Ascending aorta (tissue), 2 donors: ENCODE data around the gene ZSWIM1. TPM values are rescaled to one million over a fixed set of nuclear protein-coding genes. Genes with fewer than 3 reads are reported as not detected.
A peak's percentile ranks its signal among the peaks of the same experiment; 100 is the strongest.

Source experiments
- DNase-seq, 2 donors: peaks; one replicate each; pipeline ENCODE4 v3.0.0-alpha.2; 2019; ENCODE audit warnings: low spot score in 2 of 2
- H3K27ac ChIP-seq, 2 donors: fragments of 200-600 bp; sonication (generic); one replicate each; pipeline ENCODE4 v1.5.1; 2016 to 2017; ENCODE audit warnings: mild to moderate bottlenecking in 1 of 2
- H3K27me3 ChIP-seq: fragments of 200-600 bp; sonication (generic); one replicate; pipeline ENCODE4 v1.5.1; 2017
- H3K36me3 ChIP-seq, 2 donors: fragments of 200-600 bp; sonication (generic); one replicate each; pipeline ENCODE4 v1.5.1; 2016
- H3K4me1 ChIP-seq, 2 donors: fragments of 200-600 bp; sonication (generic); one replicate each; pipeline ENCODE4 v1.5.1; 2016 to 2017; ENCODE audit warnings: mild to moderate bottlenecking in 1 of 2
- H3K4me3 ChIP-seq, 2 donors: fragments of 200-600 bp; sonication (generic); one replicate each; pipeline ENCODE4 v1.5.1; 2016 to 2017; ENCODE audit warnings: mild to moderate bottlenecking in 1 of 2
- H3K9me3 ChIP-seq, 2 donors: fragments of 200-600 bp; sonication (generic); one replicate each; pipeline ENCODE4 v1.5.1; 2016
- CTCF ChIP-seq, 3 experiments: fragments of 200-600 bp in 2 of 3; fragments of 450-650 bp in 1 of 3; sonication (generic) in 2 of 3; IDR thresholded peaks; one replicate each; pipeline ENCODE4 v1.5.1; 2016 to 2019; ENCODE audit warnings: antibody characterized with exemption in 3 of 3, mild to moderate bottlenecking in 1 of 3, moderate library complexity in 1 of 3
- intact Hi-C: fragments of 100-400 bp; cut with DNase I; formaldehyde crosslinking; loops from one replicate; pipeline ENCODE4 v1.15.1; 2023
- total RNA-seq: library from RNA; depleted of rRNA; stranded (reverse); fragments of >200 nt; gene quantifications from one replicate; pipeline ENCODE4 v1.1.0, GENCODE V29; 2016

The ZSWIM1 gene
- total RNA-seq, 1 donor from 2014 or later, result 3.5 TPM

- no peaks in the 10 kb centered on the region for H3K27me3 ChIP-seq
- DNase-seq, result no peak
- H3K36me3 ChIP-seq, result peaks cover 44 to 61% of the 10 kb centered on the region in 2 donors
- peak overlapping the region; percentile 34 to 53 for H3K27ac ChIP-seq
- H3K4me3 ChIP-seq, result no peak overlapping the region
- intact Hi-C loops, result no loop called here
- H3K4me1 ChIP-seq, result peaks cover 3 to 13% of the 10 kb centered on the region in 2 donors
- H3K9me3 ChIP-seq, result no peaks in the 10 kb centered on the region
- TF ChIP-seq CTCF (IDR thresholded peaks at IDR 0.05), result no peak
Measured at GRCh38 chr20:45841407-45842129, 39.5 kb upstream of the ZSWIM1 start.

GRCh38 chr20:45842169-45842812 is 38.7 kb upstream of the ZSWIM1 start:
- DNase-seq, result no peak
- Histone ChIP-seq H3K4me1 (peaks cover 0 to 10% of the 10 kb centered on the region in 2 donors), H3K4me3 (no peak overlapping the region), H3K36me3 (peaks cover 50 to 68% of the 10 kb centered on the region in 2 donors), H3K9me3 (no peaks in the 10 kb centered on the region), H3K27ac (peak overlapping the region; percentile 34 to 53), H3K27me3 (no peaks in the 10 kb centered on the region)
- intact Hi-C loops, result no loop called here
- no peak for TF ChIP-seq CTCF (IDR thresholded peaks at IDR 0.05)

- no peak for DNase-seq
- H3K27me3 ChIP-seq, result no peaks in the 10 kb centered on the region
- H3K36me3 ChIP-seq, result peaks cover 53 to 70% of the 10 kb centered on the region in 2 donors
- peaks cover 0 to 10% of the 10 kb centered on the region in 2 donors for H3K4me1 ChIP-seq
- intact Hi-C loops, result no loop called here
- H3K9me3 ChIP-seq, result no peaks in the 10 kb centered on the region
- H3K4me3 ChIP-seq, result no peak overlapping the region
- no peak overlapping the region for H3K27ac ChIP-seq
- no peak for TF ChIP-seq CTCF (IDR thresholded peaks at IDR 0.05)
Measured at GRCh38 chr20:45843506-45843905, 37.5 kb upstream of the ZSWIM1 start.

- DNase-seq, result no peak
- Histone ChIP-seq H3K27ac (peak overlapping the region in 1 of 2 donors; percentile 19), H3K4me3 (no peak overlapping the region), H3K9me3 (no peaks in the 10 kb centered on the region), H3K27me3 (no peaks in the 10 kb centered on the region), H3K4me1 (peaks cover 0 to 10% of the 10 kb centered on the region in 2 donors), H3K36me3 (peaks cover 46 to 69% of the 10 kb centered on the region in 2 donors)
- TF ChIP-seq CTCF (IDR thresholded peaks at IDR 0.05), result no peak
- intact Hi-C loops, result no loop called here
Measured at GRCh38 chr20:45845452-45845851, 35.6 kb upstream of the ZSWIM1 start.

- peaks cover 33 to 53% of the 10 kb centered on the region in 2 donors for H3K36me3 ChIP-seq
- no peak for TF ChIP-seq CTCF (IDR thresholded peaks at IDR 0.05)
- intact Hi-C loops, result no loop called here
- no peaks in the 10 kb centered on the region for H3K9me3 ChIP-seq
- H3K27me3 ChIP-seq, result no peaks in the 10 kb centered on the region
- H3K4me3 ChIP-seq, result no peak overlapping the region
- no peaks in the 10 kb centered on the region for H3K4me1 ChIP-seq
- no peak for DNase-seq
- H3K27ac ChIP-seq, result peak overlapping the region in 1 of 2 donors; percentile 19
Measured at GRCh38 chr20:45848421-45848820, 32.6 kb upstream of the ZSWIM1 start.
